HG03159 (cell line): ENCODE results near the gene SRP19.
"Not testable (repeated sequence)": the region's sequence is repeated elsewhere in the genome, so short reads cannot be mapped to it uniquely, and the experiment has no call there.

Experiments used
- ATAC-seq: cut with Tn5 transposase; IDR thresholded peaks from one replicate; pipeline ENCODE4 v1.9.1; 2021; ENCODE audit warnings: mild to moderate bottlenecking, moderate library complexity; ENCODE audit not compliant: unreplicated experiment

SRP19 gene

DNA sequence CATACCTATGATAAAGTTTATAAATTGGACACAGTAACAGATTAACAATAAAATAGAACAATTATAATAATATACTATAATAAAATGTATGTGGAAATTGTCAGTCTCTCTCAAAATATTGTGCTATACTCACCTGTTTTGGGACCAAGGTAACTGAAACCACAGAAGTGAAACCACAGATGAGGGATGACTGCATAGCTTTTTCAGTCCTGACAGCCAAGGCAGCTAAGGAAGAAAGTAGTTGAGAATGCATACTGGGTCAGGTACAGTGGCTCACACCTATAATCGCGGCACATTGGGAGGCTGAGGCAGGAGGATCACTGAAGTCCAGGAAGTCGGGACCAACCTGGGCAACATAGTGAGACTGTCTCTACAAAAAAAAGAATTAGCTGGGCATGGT lies 8.9 kb downstream of the SRP19 start:
- ATAC-seq, result peak; percentile 81

GRCh38 chr5:112870966-112871365 lies 9.9 kb downstream of the SRP19 start:
- no peak for ATAC-seq

DNA sequence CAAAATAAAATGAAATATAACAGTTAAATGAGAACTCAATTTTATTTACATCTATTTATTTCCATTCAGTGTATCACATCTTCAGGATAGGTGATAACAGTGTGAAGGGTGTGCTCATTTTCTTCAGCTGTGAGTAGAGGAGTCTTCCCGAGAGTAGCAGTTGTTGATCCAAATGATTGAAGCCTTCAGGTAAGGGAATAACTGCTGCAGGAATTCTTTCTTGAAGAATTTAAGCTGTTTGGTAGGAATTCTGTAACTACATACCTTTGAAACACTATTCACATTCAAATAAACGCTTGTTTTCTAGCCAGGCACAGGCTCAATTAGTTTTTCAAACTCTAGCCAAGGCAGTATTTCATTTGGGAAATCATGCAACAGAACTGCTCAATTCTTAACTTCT lies 15.3 kb downstream of the SRP19 start:
- no peak for ATAC-seq

GRCh38 chr5:112878101-112878500 lies 17.0 kb downstream of the SRP19 start:
- ATAC-seq, result no peak

DNA sequence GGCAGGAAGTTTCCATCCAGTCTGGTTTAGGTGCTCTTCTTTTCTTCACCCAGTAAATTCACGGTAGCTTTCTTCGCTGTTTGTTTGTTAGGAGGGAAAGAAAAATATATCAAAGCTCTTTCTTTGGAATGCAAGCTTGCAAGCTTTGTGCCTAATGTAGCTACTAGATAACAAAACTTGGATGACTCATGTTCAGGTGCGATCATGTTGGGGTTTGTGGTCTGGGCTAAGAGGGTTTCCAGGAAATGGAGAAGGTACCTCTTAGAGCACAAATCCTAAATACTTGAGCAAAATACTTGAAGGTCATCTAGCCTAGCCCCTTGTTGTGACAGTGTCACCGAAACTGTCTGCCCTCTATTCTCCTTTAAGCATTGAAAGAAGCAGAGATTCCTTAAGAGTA lies 17.7 kb downstream of the SRP19 start:
- ATAC-seq, result no peak

DNA sequence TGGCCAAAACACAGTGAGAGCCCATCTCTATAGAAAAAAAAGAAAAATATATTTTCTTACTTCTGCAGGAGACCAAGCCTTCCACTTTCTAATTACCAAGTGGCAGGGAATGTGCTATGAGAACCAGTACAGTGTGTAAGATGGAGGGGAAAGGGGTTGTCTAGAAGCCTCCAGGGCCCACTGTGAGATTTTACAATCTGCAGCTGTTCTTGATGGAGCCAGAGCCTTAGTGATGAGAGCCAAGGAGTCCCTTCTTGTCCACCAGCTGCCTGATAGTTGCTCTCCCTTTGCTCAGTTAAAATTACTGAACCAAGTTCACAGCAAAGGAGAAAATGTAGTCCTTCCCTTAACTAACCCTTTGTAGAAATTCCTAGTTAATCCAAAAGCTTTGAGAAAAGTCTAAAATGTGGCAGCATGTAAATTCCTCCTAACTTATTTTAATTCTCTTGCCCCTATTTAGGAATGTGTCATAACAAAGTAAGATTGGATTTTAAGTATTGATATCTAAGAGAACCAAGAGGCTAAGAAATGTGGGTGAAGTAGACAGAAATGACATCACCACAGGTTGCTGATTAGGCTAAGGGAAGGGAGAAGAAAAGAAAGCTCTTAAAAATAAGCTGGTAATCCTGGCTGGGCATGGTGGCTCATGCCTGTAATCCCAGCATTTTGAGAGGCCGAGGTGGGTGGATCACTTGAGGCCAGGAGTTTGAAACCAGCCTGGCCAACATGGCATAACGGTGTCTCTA lies 19.3 kb downstream of the SRP19 start:
- no peak for ATAC-seq

GRCh38 chr5:112883192-112883591 lies 22.1 kb downstream of the SRP19 start:
- ATAC-seq, result no peak

DNA sequence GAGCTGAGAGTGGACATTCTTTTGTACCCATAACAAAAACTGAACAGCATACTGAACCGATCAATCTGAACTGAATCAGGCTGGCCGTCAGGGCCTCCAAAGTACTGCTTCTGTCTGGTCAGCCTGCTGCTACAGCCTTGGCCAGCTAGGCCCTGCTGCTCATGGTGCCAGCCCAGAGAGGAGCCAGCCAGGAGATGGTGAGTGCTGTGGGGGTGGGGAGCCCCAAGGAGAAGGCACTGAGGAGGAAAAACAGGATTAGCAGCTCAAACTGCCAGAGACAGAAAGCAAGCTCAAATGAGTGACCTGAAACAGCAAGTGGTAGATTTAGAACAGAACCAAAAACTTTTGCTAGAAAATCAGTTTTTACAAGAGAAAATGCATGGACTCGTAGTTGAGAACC lies 23.9 kb downstream of the SRP19 start:
- ATAC-seq, result no peak

- no peak for ATAC-seq
Observed at GRCh38 chr5:112886975-112887374, 25.9 kb downstream of the SRP19 start.

DNA sequence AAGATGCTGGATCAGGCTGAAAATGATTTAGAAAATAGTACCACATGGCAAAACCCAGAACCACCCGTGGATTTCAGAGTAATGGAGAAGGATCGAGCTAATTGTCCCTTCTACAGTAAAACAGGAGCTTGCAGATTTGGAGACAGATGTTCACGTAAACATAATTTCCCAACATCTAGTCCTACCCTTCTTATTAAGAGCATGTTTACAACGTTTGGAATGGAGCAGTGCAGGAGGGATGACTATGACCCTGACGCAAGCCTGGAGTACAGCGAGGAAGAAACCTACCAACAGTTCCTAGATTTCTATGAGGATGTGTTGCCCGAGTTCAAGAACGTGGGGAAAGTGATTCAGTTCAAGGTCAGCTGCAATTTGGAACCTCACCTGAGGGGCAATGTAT lies 31.0 kb downstream of the SRP19 start:
- ATAC-seq, result not testable (repeated sequence)

DNA sequence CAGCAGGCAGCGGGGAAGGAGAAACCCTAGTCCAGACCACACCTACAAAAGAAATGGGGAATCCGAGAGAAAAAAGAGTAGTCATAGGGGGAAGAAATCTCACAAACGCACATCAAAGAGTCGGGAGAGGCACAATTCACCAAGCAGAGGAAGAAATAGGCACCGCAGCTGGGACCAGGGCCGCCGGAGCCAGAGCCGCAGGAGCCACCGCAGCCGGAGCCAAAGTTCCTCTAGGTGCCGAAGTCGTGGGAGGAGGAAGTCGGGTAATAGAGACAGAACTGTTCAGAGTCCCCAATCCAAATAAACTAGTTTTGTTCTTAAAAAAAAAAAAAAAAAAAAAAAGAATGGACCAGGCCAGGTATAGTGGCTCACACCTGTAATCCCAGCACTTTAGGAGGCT lies 31.7 kb downstream of the SRP19 start:
- no peak for ATAC-seq

DNA sequence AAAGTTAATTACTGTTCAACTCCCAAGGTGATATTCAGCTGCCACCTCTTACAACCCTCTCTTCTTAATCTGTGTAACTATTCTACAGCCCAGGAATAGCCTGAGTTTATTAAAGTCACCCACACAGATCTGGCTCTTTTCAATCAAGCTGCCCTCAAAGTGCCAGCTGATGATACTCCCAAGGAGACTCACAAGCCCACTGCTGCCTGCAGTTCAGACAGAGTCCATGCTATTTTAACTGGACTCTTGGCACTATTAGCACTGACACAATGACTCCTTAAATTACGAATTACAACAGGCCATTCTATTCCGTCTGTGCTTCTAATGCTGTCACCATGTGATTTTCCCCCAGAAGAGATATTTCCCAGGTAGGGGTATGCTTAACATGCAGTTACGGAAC lies 34.6 kb downstream of the SRP19 start:
- no peak for ATAC-seq

DNA sequence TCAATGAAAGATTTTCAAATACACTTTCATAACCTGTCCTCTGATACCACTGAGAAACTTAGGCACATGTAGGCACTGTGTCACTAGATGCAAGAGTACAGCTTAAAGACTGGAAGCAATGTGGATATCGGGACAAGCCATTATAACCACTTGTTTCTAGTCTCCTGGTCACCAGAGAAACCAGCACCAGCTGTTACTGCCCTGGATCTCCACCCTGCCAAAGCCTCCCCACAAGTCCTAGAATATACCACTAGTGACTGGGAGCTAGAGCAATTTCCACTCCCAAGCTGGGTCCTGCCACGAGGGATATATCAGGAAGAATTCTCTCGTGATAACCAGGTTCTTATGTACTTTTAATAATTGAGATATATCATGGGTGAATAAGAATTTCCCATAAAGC lies 41.5 kb downstream of the SRP19 start:
- ATAC-seq, result no peak

GRCh38 chr5:112904996-112905395 lies 43.9 kb downstream of the SRP19 start:
- not testable (repeated sequence) for ATAC-seq

GRCh38 chr5:112906637-112907036 lies 45.5 kb downstream of the SRP19 start:
- ATAC-seq, result no peak

DNA sequence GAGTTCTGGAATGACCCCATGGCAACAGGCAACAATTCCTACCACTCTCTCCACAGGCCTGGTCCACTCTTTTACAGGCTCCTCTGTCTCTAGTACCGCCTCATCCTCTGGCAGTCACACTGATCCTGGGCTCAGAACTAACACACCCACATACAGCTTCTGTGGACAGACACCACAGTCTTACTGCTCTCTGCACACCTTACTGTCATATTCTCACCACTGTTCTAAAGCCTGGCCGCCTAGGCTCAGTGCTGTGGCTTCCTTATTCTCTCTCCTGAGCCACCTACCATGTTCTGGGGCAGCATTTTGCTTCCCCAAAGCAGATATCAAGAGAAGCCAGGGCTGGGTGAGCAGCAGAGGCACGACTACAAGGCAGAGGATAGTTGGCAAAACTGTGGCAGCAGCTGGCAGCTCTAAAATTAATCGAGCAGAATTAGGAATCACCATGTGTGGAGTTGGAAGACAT lies 46.1 kb downstream of the SRP19 start:
- ATAC-seq, result no peak

DNA sequence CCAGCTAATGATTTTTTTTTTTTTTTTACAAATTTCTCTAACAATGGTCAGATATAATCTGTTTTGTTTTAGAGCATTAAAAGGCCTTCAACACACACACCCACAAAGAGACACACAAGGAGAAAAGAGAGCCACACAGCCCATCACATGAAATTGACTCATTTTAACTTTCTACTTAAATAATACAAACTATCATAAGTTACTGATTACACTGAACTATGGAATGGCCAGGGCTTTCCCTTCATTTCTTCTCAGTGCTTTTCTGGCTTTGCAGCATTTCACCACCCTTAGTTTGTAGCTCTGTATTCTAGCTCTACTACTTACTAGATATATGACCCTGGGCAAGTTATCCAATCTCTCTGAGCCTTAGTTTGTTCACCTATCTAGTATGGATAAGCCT lies 47.8 kb downstream of the SRP19 start:
- ATAC-seq, result no peak

DNA sequence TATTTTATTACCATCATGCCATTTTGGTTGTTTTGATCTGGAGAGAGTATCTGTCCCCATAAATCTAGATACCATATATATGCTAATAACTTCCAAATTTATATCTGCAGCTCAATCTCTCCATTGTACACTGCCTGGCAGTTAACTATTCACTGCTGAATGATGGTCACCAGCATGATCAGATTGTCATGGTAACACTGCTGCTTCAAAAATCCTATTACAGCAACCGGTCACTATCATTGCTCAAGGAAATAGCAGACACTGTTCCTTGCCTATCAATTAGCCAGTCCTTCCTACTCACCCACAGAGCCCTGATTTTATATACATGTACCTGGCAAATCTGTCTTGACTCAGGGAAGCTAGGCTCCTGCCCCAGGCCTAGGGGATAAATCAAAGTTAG lies 49.4 kb downstream of the SRP19 start:
- no peak for ATAC-seq

DNA sequence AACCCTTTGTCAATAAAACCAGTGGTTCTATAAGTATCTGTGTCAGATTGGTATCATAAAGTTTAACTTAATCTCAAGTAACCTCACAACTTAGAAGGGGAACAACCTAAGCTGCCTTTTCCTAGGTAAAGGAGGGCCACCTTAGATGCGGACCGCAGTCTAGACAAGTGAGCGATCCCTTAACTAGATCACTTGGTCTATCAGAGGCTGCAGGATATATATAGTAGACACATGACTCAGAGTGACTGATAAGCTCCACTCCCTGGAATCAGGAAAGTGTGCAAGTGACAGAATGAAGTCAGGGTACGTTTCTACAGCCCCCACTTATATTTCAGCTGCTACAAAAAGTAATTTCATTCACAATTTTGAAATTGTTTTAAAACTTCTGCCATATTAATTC lies 53.5 kb downstream of the SRP19 start:
- no peak for ATAC-seq

DNA sequence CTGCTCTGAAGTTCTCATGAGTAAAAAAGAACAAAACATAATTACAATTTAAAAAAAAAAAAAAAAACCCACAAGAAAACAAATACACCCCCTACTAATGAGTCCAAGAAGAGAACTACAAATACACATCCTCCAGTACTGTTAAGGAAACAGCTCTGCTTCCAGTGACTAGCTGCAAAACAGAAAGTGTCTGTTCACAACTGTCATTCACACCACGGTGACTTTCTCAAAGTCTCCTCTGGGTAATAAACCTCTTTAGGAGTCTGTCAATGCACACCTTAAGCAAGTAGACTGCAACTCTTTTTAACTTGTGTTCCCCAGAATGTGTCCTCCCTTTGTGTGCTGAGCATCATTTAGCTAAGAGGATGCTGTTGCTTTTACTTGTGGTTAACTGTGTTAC lies 54.7 kb downstream of the SRP19 start:
- peak; percentile 50 for ATAC-seq

DNA sequence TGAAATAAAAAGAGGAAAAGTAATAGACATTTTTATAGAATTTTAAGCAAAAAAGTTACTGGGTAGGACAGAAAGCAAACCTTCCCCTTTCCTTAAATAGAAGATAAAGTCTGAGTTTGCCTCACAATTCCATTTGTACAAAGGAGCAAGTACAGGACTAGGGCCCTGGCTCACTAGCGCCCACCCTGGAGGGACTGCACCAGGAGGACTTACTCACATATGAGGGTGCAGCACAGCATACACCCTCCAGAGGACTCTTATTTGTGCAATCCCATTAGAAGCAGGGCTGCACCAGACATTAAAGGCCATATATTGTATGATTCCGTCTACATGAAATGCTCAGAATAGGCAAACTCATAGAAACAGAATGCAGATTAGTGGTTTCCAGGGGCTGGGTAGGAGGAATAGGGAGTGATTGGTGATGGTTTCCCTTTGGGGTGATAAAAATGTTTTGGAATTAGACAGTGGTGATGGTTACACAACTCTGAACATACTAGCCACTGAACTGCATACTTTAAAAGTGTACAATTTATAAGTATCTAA lies 56.4 kb downstream of the SRP19 start:
- no peak for ATAC-seq

DNA sequence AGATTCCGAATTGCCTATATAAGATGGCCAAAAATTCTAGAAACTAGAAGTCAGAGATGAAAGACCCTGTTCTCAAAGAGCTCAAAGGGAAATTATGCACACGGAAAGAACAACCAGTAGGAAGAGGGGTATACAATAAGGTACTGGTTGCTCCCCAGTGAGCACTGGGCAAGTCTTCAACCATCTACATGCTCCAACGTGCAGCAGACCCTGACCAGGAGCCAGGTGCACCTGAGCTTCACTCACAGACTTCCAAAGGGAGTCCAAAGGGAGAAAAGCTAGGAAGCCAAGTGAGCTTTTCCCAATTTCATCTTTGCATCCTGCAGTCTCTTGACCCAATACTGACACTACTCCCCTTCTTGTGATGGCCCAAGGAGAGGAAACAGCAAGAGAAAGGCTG lies 57.0 kb downstream of the SRP19 start:
- ATAC-seq, result no peak

GRCh38 chr5:112918679-112919078 lies 57.6 kb downstream of the SRP19 start:
- no peak for ATAC-seq
